Measurements from ENCODE around the gene GDF2. TPM values are rescaled to one million over a fixed set of nuclear protein-coding genes. Genes with fewer than 3 reads are reported as not detected.

GDF2 gene
- total and polyA plus RNA-seq, 2 experiments from 2014 or later = not detected

DNA sequence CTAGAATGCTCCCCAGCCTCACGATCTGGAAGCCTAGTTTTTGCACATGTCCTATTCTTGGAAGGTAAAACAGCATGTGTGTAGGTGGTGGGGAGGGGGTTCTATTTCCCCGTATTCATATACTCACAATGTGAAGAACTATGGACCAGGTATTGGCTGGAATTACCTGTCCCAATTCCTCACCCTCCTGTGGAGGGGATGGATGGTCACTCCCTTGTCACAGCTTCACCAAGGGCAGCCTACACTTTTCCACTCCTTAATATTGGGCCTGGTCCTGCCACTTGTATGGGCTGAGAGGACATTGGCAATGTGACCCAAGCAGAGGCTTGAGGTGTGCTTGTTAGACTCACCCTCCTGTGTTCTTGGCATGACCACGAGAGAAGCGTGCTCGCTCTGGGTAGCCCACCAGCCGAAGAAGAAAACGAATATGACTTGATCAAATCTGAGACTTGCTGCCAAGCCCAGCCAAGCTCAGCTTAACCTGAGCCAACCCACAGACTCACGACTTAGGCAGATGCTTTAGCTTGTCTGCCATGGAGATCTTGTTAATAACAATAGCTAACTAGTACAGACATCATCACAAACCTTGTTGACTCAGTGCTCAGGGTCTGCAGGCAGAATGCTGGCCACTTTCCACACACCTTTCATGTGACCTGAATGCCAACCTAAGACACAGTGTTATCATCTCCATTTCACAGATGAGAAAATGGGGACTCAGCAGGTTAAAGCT is 44.6 kb downstream of the GDF2 start:
- Histone ChIP-seq H3K27me3 (replicated peaks; ENCODE audit: insufficient read depth) (peaks cover 17% of the 10 kb centered on the region; the same call in 1 of the 2 replicates), H3K9me3 (ENCODE audit: low read depth) (no peaks in the 10 kb centered on the region), H3K79me2 (ENCODE audit: insufficient read depth) (no peaks in the 10 kb centered on the region), H3K9me2 (ENCODE audit: insufficient read depth) (no peaks in the 10 kb centered on the region), H3K4me2 (ENCODE audit: unreplicated experiment) (no peak overlapping the region), H3F3A (ENCODE audit: insufficient read depth) (no peaks in the 10 kb centered on the region), H3K36me3 (ENCODE audit: low read depth) (no peaks in the 10 kb centered on the region), H3K27ac (no peak overlapping the region), H3K9ac (no peak overlapping the region), H4K20me1 (ENCODE audit: insufficient read depth) (no peaks in the 10 kb centered on the region), H3K4me1 (ENCODE audit: insufficient read depth) (no peaks in the 10 kb centered on the region), H2AFZ (no peak overlapping the region), H3K4me3 (no peak overlapping the region)
- no peak for TF ChIP-seq EZH2phosphoT487 (IDR thresholded peaks at IDR 0.05; ENCODE audit: insufficient read depth, low read depth)
- no peak for TF ChIP-seq EZH2 (IDR thresholded peaks at IDR 0.05; ENCODE audit: insufficient read depth, poor library complexity, severe bottlenecking)
- no peak for DNase-seq
- 57 to 63% methylated on average over 8 of the region's 8 CpGs for WGBS, 2 experiments (ENCODE audit: low coverage in 1 of 2, low lambda C conversion rate in 2 of 2, missing lambda C conversion rate in 2 of 2)
- in situ Hi-C loops (cut with MboI) = no loop called here

DNA sequence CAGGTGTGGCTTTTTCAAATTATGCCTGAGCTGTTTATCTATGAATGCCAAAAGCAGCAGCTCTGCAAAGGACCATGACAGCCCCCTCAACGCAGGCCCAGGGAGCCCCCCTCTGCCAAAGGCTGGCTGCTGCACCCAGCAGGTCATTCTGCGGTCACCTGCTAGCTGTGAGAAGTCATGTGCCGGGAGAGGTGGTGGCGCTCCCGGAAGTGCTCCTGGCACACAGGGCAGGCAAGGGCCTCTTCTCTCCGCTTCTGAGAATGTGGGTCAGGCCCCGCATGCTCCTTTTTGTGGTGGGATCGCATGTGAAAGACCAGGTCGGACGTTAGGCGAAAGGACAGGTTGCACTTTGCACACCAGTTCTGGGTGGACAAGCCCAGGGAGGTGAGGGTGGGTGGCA is 45.4 kb downstream of the GDF2 start:
- no peak overlapping the region for H3K9ac ChIP-seq
- H3K9me3 ChIP-seq (ENCODE audit: low read depth) = no peaks in the 10 kb centered on the region
- DNase-seq = no peak
- no peaks in the 10 kb centered on the region for H3K36me3 ChIP-seq (ENCODE audit: low read depth)
- WGBS, 2 experiments (ENCODE audit: low coverage in 1 of 2, low lambda C conversion rate in 2 of 2, missing lambda C conversion rate in 2 of 2) = 69 to 71% methylated on average over 11 of the region's 11 CpGs
- H3K9me2 ChIP-seq (ENCODE audit: insufficient read depth) = no peaks in the 10 kb centered on the region
- H4K20me1 ChIP-seq (ENCODE audit: insufficient read depth) = no peaks in the 10 kb centered on the region
- no peaks in the 10 kb centered on the region for H3K79me2 ChIP-seq (ENCODE audit: insufficient read depth)
- in situ Hi-C loops (cut with MboI) = no loop called here
- no peak overlapping the region for H2AFZ ChIP-seq
- H3F3A ChIP-seq (ENCODE audit: insufficient read depth) = no peaks in the 10 kb centered on the region
- peaks cover 17% of the 10 kb centered on the region; the same call in 1 of the 2 replicates for H3K27me3 ChIP-seq (replicated peaks; ENCODE audit: insufficient read depth)
- H3K4me1 ChIP-seq (ENCODE audit: insufficient read depth) = no peaks in the 10 kb centered on the region
- H3K4me2 ChIP-seq (ENCODE audit: unreplicated experiment) = no peak overlapping the region
- TF ChIP-seq EZH2phosphoT487 (IDR thresholded peaks at IDR 0.05; ENCODE audit: insufficient read depth, low read depth) (no peak), EZH2 (IDR thresholded peaks at IDR 0.05; ENCODE audit: insufficient read depth, poor library complexity, severe bottlenecking) (no peak)
- H3K27ac ChIP-seq = no peak overlapping the region
- H3K4me3 ChIP-seq = no peak overlapping the region

DNA sequence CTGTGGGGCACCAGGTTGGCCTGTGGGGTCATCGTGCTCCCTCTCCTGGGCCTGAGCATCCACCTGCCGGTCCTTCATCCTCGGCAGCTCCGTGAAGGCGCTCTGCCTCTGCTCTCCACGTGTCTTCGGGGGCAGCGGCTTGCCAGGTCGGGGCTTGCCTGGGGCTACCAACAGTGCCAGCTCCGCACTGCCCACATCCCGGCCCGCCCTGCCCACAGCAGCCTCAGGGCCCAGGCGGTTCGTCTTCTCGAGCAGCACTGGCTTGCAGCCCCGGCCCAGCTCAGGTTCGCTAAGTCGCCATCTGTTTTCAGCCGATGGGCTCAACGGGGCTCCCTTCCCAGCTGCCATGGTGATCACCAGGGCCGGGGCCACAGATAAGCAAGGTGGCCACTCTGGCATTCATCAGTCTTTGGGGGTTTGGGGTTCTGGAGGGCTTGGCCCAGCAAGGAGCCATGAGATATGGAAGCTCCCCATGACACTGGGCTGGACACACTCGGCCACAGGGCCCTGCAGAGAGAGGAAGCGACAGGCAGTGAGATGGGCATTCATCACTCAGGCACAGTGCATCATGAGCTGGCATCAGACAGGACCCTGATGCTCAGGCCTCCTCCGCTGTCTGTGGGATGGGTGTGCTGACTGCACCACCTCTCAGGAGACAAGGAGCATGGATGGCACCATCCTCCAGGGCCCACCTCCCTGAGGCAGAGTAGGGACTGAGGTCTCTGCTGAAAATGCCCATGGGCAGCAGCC is 46.4 kb downstream of the GDF2 start:
- Histone ChIP-seq H3K4me3 (no peak overlapping the region), H3K79me2 (ENCODE audit: insufficient read depth) (no peaks in the 10 kb centered on the region), H3K9me2 (ENCODE audit: insufficient read depth) (no peaks in the 10 kb centered on the region), H3K36me3 (ENCODE audit: low read depth) (no peaks in the 10 kb centered on the region), H3K27me3 (replicated peaks; ENCODE audit: insufficient read depth) (peaks cover 17% of the 10 kb centered on the region; the same call in 1 of the 2 replicates), H3K9ac (no peak overlapping the region), H3K4me2 (ENCODE audit: unreplicated experiment) (no peak overlapping the region), H3F3A (ENCODE audit: insufficient read depth) (no peaks in the 10 kb centered on the region), H2AFZ (no peak overlapping the region), H4K20me1 (ENCODE audit: insufficient read depth) (no peaks in the 10 kb centered on the region), H3K4me1 (ENCODE audit: insufficient read depth) (no peaks in the 10 kb centered on the region), H3K9me3 (ENCODE audit: low read depth) (no peaks in the 10 kb centered on the region), H3K27ac (no peak overlapping the region)
- 76 to 84% methylated on average over 10 to 21 of the region's 24 CpGs for WGBS, 2 experiments (ENCODE audit: low coverage in 1 of 2, low lambda C conversion rate in 2 of 2, missing lambda C conversion rate in 2 of 2)
- no peak for DNase-seq
- in situ Hi-C loops (cut with MboI) = no loop called here
- TF ChIP-seq EZH2 (IDR thresholded peaks at IDR 0.05; ENCODE audit: insufficient read depth, poor library complexity, severe bottlenecking) = no peak
- TF ChIP-seq EZH2phosphoT487 (IDR thresholded peaks at IDR 0.05; ENCODE audit: insufficient read depth, low read depth) = no peak

DNA sequence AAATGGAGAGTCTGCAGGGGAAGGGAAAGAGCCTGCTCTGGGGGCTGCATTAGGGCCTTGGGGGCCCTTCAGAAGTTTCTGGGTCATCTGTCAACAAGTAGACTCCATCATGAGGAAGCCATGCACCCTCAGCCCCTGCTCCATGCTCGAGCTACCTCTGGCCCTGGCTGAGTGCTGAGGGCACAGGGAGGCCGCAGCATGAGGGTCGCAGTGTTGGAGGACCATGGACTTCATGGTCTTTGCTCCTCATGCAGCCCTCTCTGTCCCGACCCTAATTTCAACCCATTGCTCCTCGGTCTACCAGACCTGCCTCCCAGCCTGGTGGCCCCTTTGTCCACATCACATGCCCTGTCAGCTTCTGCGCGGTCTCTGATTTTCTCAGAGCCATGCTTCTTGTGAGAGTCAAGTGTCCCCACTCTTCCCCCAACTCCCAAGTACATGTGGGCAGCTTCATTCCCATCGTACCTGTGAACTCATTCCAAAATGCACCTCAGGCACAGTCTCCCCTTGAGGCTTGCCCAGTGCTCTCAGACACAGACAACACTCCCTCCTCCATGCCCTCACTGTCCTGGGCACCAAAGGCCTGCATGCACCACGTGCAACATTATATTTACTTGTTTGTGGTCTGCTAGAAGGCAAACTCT is 47.1 kb downstream of the GDF2 start:
- in situ Hi-C loops (cut with MboI) = no loop called here
- no peak overlapping the region for H2AFZ ChIP-seq
- H3K27ac ChIP-seq = no peak overlapping the region
- H3K36me3 ChIP-seq (ENCODE audit: low read depth) = no peaks in the 10 kb centered on the region
- 48 to 54% methylated on average over 9 of the region's 9 CpGs for WGBS, 2 experiments (ENCODE audit: low coverage in 1 of 2, low lambda C conversion rate in 2 of 2, missing lambda C conversion rate in 2 of 2)
- H3K9ac ChIP-seq = no peak overlapping the region
- no peaks in the 10 kb centered on the region for H4K20me1 ChIP-seq (ENCODE audit: insufficient read depth)
- no peak overlapping the region for H3K4me2 ChIP-seq (ENCODE audit: unreplicated experiment)
- no peaks in the 10 kb centered on the region for H3K9me2 ChIP-seq (ENCODE audit: insufficient read depth)
- no peak for DNase-seq
- H3K4me3 ChIP-seq = no peak overlapping the region
- H3F3A ChIP-seq (ENCODE audit: insufficient read depth) = no peaks in the 10 kb centered on the region
- no peaks in the 10 kb centered on the region for H3K9me3 ChIP-seq (ENCODE audit: low read depth)
- no peak for TF ChIP-seq EZH2phosphoT487 (IDR thresholded peaks at IDR 0.05; ENCODE audit: insufficient read depth, low read depth)
- TF ChIP-seq EZH2 (IDR thresholded peaks at IDR 0.05; ENCODE audit: insufficient read depth, poor library complexity, severe bottlenecking) = no peak
- H3K4me1 ChIP-seq (ENCODE audit: insufficient read depth) = no peaks in the 10 kb centered on the region
- H3K79me2 ChIP-seq (ENCODE audit: insufficient read depth) = no peaks in the 10 kb centered on the region
- H3K27me3 ChIP-seq (replicated peaks; ENCODE audit: insufficient read depth) = peaks cover 17% of the 10 kb centered on the region; the same call in 1 of the 2 replicates

All from GM23248 (cell line).